ENCODE results near the gene TMC7.
"Not testable (repeated sequence)": the region's sequence is repeated elsewhere in the genome, so short reads cannot be mapped to it uniquely, and the experiment has no call there.

Gene TMC7

GRCh38 chr16:18984435-18985005 lies 786 bp downstream of the TMC7 start:
- DNase-seq = no peak

DNA sequence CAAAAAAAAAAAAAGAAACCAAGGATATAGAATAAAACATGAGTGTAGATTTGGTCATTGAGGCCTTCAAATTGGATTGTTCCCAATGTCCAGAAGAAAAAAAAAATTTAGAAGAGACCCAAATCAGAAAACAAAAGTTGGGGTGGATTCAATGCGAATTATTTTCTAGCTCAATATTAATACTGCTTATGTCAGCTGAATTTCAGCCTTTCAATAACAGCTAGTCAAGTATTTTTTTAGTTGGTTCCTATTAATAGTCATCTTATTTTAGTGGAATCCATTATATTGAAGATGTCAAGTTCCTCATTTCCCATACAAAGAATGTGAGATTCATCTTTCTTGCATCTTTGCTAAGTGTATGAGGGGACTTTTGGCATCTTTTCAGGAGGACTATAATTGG lies 1.5 kb downstream of the TMC7 start:
- not testable (repeated sequence) for DNase-seq

DNA sequence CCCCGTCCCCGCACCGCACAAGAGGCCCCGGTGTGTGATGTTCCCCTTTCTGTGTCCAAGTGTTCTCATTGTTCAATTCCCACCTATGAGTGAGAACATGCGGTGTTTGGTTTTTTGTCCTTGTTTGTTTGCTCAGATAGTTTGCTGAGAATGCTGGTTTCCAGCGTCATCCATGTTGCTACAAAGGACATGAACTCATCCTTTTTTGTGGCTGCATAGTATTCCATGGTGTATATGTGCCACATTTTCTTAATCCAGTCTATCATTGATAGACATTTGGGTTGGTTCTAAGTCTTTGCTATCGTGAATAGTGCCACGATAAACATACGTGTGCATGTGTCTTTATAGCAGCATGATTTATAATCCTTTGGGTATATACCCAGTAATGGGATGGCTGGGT lies 8.0 kb downstream of the TMC7 start:
- DNase-seq = not testable (repeated sequence)

- not testable (repeated sequence) for DNase-seq
Measured at GRCh38 chr16:18993531-18993930, 9.8 kb downstream of the TMC7 start.

DNA sequence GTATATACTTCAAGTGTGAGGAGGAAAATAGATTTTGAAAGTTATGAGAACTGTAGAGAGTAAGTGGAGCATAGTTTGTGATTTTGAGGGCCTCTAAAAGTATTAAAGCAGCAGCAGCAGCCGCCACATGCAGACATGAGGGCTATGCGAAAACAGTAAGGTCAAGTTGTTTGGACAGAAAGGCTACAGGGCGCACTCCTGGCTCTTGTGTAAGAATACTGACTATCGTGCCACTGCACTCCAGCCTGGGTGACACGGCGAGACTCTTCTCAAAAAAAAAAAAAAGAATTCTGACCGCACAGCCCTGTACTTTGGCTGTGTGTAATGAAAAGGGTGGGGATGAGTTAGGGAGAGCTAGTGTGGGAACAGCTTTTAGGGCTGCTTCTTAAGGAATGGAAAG lies 10.4 kb downstream of the TMC7 start:
- DNase-seq = not testable (repeated sequence)

DNA sequence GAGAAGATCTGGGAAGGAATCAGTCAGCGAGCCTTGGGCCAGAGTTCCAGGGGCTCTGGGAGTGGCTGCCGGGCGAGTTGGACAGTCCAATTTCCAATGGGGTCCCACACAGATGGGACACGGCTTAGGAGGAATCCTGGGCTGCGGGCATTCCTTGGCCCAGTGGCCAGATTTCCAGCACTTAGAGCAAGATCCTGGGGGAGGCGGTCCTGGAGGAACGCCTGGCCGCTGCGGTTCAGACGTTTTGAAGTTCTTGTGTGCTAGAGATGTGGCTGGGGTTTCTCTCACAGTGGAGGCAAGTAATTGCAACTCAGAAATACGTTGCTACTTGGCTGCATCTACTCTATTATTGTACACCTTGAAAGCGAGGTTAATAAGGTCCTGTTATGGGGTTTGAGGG lies 11.7 kb downstream of the TMC7 start:
- DNase-seq = not testable (repeated sequence)

- not testable (repeated sequence) for DNase-seq
Measured at GRCh38 chr16:18996536-18996935, 12.8 kb downstream of the TMC7 start.

GRCh38 chr16:18997001-18997400 lies 13.3 kb downstream of the TMC7 start:
- not testable (repeated sequence) for DNase-seq

DNA sequence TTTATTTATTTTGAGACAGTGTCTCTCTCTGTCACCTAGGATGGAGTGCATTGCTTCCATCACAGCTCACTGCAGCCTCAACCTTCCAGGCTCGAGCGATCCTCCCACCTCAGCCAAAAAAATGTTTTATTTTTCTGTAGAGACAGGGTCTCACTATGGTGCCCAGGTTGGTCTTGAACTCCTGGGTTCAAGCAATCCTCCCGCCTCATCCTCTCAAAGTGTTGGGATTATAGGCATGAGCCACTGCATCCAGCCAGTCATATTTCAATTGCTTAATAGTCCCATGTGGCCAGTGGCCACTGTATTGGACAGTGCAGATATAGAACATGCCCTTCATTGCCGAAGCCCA lies 15.3 kb downstream of the TMC7 start:
- DNase-seq = no peak

DNA sequence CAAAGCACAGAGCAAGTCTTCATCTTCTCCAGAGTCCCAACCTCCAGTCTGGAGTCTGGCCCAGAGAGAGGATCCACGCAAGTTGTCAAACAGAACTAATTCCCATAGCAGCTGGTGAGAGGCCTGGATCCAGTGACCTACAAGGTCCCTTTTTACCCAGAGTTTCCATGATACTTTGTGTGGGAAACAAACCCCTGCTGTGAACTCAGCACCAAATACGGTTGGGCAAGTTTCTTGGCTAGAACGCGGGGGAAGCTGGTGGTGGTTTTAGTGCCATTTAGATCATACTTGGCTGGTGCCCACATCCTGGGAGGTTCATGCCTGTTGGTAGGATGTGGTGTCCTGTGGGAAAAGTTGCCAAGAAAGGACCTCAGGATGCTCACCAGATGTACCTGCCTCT lies 18.1 kb downstream of the TMC7 start:
- DNase-seq = no peak

DNA sequence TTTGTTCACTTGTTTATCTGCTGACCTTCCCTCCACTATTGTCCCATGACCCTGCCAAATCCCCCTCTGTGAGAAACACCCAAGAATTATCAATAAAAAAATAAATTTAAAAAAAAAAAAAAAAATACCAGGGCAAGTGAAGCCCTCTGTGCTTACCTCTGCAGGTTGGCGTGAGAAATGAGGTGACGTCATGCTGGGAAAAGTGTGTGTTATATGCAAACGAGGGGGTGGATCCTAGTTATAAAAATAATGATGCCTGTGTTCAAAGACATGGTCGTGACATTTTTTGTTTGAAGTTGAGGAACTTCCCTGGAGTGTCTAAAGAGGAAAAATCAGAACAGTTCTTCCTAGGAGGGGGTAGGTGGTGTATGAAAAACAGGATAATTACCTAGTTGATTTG lies 20.2 kb downstream of the TMC7 start:
- DNase-seq = no peak

GRCh38 chr16:19005561-19006445 lies 22.1 kb downstream of the TMC7 start:
- DNase-seq = no peak

- no peak for DNase-seq
Measured at GRCh38 chr16:19006446-19007315, 22.9 kb downstream of the TMC7 start.

DNA sequence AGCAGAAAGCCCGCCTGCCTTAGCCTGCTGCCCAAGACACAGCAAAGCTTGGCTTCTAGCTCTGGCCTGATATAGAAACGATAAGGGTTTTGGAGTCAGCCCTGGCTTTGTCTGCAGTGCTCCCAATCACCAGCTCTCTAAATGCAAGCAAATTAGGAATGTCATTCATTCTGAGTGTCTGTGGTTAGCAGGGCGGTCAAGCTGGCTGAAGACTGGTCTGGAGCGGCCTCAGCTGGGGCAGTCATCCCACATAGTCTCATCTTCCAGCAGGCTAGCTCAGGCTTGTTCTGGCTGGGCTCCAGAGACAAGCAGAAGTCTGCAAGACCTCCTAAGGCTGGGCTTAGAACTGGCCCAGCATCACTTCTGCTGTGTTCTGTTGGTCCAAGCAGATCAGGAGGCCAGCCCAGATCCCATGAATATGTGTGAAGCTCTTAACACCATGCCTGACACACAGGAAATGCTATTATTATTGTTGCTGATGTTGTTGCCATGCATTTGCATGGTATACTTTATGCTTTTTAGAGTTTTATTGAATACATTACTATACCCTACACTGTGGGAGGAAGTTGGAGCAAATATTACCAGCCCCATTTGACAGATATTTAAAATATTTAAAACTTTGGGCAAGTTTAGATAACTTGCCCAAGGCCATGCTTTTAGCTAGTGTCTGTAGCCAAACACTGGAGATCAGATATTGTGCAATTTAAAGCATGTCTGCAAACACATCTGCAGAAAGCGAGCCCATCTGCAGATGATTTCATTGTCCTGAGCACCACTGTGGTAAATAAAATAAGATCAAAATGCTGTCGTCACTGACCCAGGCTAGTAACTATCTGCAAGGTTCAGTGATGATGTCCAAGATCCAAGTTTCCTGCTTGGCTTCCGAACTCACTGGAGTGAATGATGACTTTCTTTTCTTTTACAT lies 24.8 kb downstream of the TMC7 start:
- no peak for DNase-seq

- no peak for DNase-seq
Measured at GRCh38 chr16:19011169-19011731, 27.5 kb downstream of the TMC7 start.

DNA sequence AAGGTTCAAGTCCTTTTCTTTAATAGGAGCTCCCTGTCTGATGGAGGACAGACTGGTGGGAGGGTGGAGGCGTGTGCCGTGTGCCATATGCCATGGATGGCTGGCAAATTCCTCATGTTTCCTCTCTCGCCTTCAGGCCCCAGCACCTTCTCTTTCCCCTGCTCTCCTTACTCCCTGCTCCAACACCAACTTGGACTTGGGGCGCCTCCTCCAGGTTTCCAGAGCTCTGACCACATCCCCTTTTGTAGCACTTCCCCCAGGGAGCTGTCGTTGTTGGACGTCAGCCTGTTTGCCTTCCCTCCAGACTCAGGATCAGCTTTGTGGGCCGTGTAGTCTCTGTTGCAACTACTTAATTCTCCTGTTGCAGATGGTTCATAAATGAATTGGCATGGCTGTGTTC lies 30.7 kb downstream of the TMC7 start:
- no peak for DNase-seq

GRCh38 chr16:19017179-19017578 lies 33.4 kb downstream of the TMC7 start:
- DNase-seq = no peak

GRCh38 chr16:19020689-19021088 lies 37.0 kb downstream of the TMC7 start:
- no peak for DNase-seq

GRCh38 chr16:19021747-19022146 lies 38.0 kb downstream of the TMC7 start:
- DNase-seq = no peak

- no peak for DNase-seq
Measured at GRCh38 chr16:19027416-19027815, 43.7 kb downstream of the TMC7 start.

- DNase-seq = no peak
Measured at GRCh38 chr16:19029980-19030379, 46.2 kb downstream of the TMC7 start.

DNA sequence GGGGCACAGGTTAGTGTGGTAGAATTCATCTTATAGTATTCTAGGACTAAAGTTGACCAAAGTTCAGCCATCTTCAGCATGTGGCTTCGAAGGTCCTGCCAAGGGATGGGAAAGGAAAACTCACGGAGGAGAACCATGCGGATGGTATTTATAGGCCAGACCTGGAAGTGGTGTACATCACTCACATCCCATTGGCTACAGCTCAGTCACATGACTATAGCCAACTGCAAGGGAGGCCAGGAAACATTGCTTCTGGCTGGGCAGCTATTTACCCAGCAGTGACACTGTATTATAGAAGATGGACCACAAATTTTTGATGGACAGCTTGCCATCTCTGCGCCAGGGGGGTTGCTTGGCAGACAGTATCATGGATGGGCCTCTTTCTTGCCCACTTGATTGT lies 48.0 kb downstream of the TMC7 start:
- DNase-seq = no peak

Measured in right hindlimb (tissue), 1 donor.